ENCODE results near the gene PHACTR3. TPM values are rescaled to one million over a fixed set of nuclear protein-coding genes. Genes with fewer than 3 reads are reported as not detected.

The PHACTR3 gene
- total RNA-seq, 6 donors from 2014 or later: 5.5 to 30.8 (median 11.4) TPM

GRCh38 chr20:59718751-59719150, 114.4 kb downstream of the PHACTR3 start:
- Histone ChIP-seq H3K4me1 (peaks cover 9 to 11% (median 10%) of the 10 kb centered on the region in 4 donors), H3K27me3 (no peaks in the 10 kb centered on the region), H3K36me3 (no peaks in the 10 kb centered on the region), H3K9me3 (no peaks in the 10 kb centered on the region), H3K27ac (no peak overlapping the region), H3K4me3 (no peak overlapping the region)
- ATAC-seq (ENCODE audit: low FRiP score in 2 of 2) (no peak), DNase-seq (no peak)
- 82 to 85% methylated on average over 12 of the region's 12 CpGs for WGBS, 2 donors
- TF ChIP-seq EP300 (IDR thresholded peaks at IDR 0.05) (no peak), CTCF (IDR thresholded peaks at IDR 0.05) (no peak), POLR2A (IDR thresholded peaks at IDR 0.05) (no peak), POLR2AphosphoS5 (IDR thresholded peaks at IDR 0.05) (no peak)

- no peaks in the 10 kb centered on the region for H3K27me3 ChIP-seq
These were observed 115.7 kb downstream of the PHACTR3 start for GRCh38 chr20:59720013-59720412.

GRCh38 chr20:59721386-59721785, 117.0 kb downstream of the PHACTR3 start:
- Histone ChIP-seq H3K4me1 (peaks cover 9 to 13% (median 11%) of the 10 kb centered on the region in 4 donors), H3K4me3 (no peak overlapping the region), H3K9me3 (no peaks in the 10 kb centered on the region), H3K36me3 (no peaks in the 10 kb centered on the region), H3K27ac (no peak overlapping the region), H3K27me3 (no peaks in the 10 kb centered on the region)
- DNase-seq (no peak), ATAC-seq (ENCODE audit: low FRiP score in 2 of 2) (no peak)
- 85 to 89% methylated on average over 7 of the region's 7 CpGs for WGBS, 2 donors
- TF ChIP-seq POLR2A (IDR thresholded peaks at IDR 0.05): no peak
- TF ChIP-seq CTCF (IDR thresholded peaks at IDR 0.05): no peak
- no peak for TF ChIP-seq POLR2AphosphoS5 (IDR thresholded peaks at IDR 0.05)
- no peak for TF ChIP-seq EP300 (IDR thresholded peaks at IDR 0.05)

More at GRCh38 chr20:59720013-59720412, 115.7 kb downstream of the PHACTR3 start:
- ATAC-seq (ENCODE audit: low FRiP score in 2 of 2) (no peak), DNase-seq (no peak)
- no peaks in the 10 kb centered on the region for H3K36me3 ChIP-seq
- TF ChIP-seq POLR2A (IDR thresholded peaks at IDR 0.05): no peak
- TF ChIP-seq EP300 (IDR thresholded peaks at IDR 0.05): no peak
- TF ChIP-seq POLR2AphosphoS5 (IDR thresholded peaks at IDR 0.05): no peak
- no peak for TF ChIP-seq CTCF (IDR thresholded peaks at IDR 0.05)
- 86 to 87% methylated on average over 10 of the region's 10 CpGs for WGBS, 2 donors
- no peak overlapping the region for H3K4me3 ChIP-seq
- no peak overlapping the region for H3K27ac ChIP-seq
- peaks cover 9 to 13% (median 11%) of the 10 kb centered on the region in 4 donors for H3K4me1 ChIP-seq
- H3K9me3 ChIP-seq: no peaks in the 10 kb centered on the region

- Histone ChIP-seq H3K9me3 (no peaks in the 10 kb centered on the region), H3K4me3 (no peak overlapping the region), H3K27me3 (no peaks in the 10 kb centered on the region), H3K36me3 (no peaks in the 10 kb centered on the region), H3K27ac (no peak overlapping the region), H3K4me1 (peaks cover 9 to 13% (median 11%) of the 10 kb centered on the region in 4 donors)
- 40 to 47% methylated on average over 5 of the region's 5 CpGs for WGBS, 2 donors
- no peak for DNase-seq
- ATAC-seq (ENCODE audit: low FRiP score in 2 of 2): peak in 1 of 2 donors; percentile 77
- TF ChIP-seq POLR2AphosphoS5 (IDR thresholded peaks at IDR 0.05) (no peak), POLR2A (IDR thresholded peaks at IDR 0.05) (no peak), EP300 (IDR thresholded peaks at IDR 0.05) (no peak), CTCF (IDR thresholded peaks at IDR 0.05) (no peak)
These were observed 118.8 kb downstream of the PHACTR3 start for GRCh38 chr20:59723108-59723500.
